GM23338 (cell line): ENCODE data around the gene DDX20. TPM values are rescaled to one million over a fixed set of nuclear protein-coding genes. Genes with fewer than 3 reads are reported as not detected.

Experiments used
- ATAC-seq: fragments of 200-7000 bp; cut with Tn5 transposase; 3 replicates; pipeline ENCODE4 v1.9.1; 2020
- DNase-seq: peaks from one replicate; pipeline ENCODE4 v3.0.0-alpha.2; 2015; ENCODE audit warnings: low spot score
- H2AFZ ChIP-seq: fragments of 200-600 bp; sonication (generic); 2 replicates; pipeline ENCODE4 v1.8.0; 2016; ENCODE audit warnings: antibody characterized with exemption, mild to moderate bottlenecking, moderate library complexity
- H3F3A ChIP-seq: fragments of 200-600 bp; sonication (generic); replicated peaks from 2 replicates; pipeline ENCODE4 v1.8.0; 2017; ENCODE audit warnings: antibody characterized with exemption, mixed run types, low read depth
- H3K27ac ChIP-seq: fragments of 200-600 bp; sonication (generic); 2 replicates; pipeline ENCODE4 v1.6.1; 2016; ENCODE audit warnings: low read depth
- H3K27me3 ChIP-seq: fragments of 200-600 bp; sonication (generic); 2 replicates; pipeline ENCODE4 v1.8.0; 2016; ENCODE audit warnings: mild to moderate bottlenecking, mixed run types, moderate library complexity; ENCODE audit not compliant: insufficient read depth
- H3K36me3 ChIP-seq: fragments of 200-600 bp; sonication (generic); 2 replicates; pipeline ENCODE4 v1.8.0; 2016; ENCODE audit warnings: mild to moderate bottlenecking; ENCODE audit not compliant: insufficient read depth
- H3K4me1 ChIP-seq: fragments of 200-600 bp; sonication (generic); 2 replicates; pipeline ENCODE4 v1.8.0; 2016; ENCODE audit warnings: mild to moderate bottlenecking, moderate library complexity; ENCODE audit not compliant: insufficient read depth
- H3K4me2 ChIP-seq: fragments of 200-600 bp; sonication (generic); 2 replicates; pipeline ENCODE4 v1.7.1; 2017; ENCODE audit warnings: mixed run types
- H3K4me3 ChIP-seq: fragments of 200-600 bp; sonication (generic); 2 replicates; pipeline ENCODE4 v1.6.1; 2016; ENCODE audit warnings: mixed run types
- H3K79me2 ChIP-seq: fragments of 200-600 bp; sonication (generic); replicated peaks from 2 replicates; pipeline ENCODE4 v1.8.0; 2017; ENCODE audit warnings: mild to moderate bottlenecking; ENCODE audit not compliant: insufficient read depth
- H3K9me2 ChIP-seq: fragments of 200-600 bp; sonication (generic); 2 replicates; pipeline ENCODE4 v1.8.0; 2017; ENCODE audit not compliant: insufficient read depth
- H4K20me1 ChIP-seq: fragments of 200-600 bp; sonication (generic); replicated peaks from 2 replicates; pipeline ENCODE4 v1.8.0; 2017; ENCODE audit warnings: mild to moderate bottlenecking; ENCODE audit not compliant: insufficient read depth
- H3K27ac Mint-ChIP-seq: 2 replicates; pipeline ENCODE4 v1.8.0; 2020; ENCODE audit warnings: inconsistent platforms, mild to moderate bottlenecking, moderate library complexity, mixed read lengths
- H3K27me3 Mint-ChIP-seq: 3 replicates; pipeline ENCODE4 v1.8.0; 2022; ENCODE audit warnings: low read depth, mild to moderate bottlenecking, moderate library complexity, mixed read lengths, inconsistent platforms; ENCODE audit not compliant: insufficient read depth, poor library complexity
- H3K36me3 Mint-ChIP-seq: 3 replicates; pipeline ENCODE4 v1.8.0; 2021; ENCODE audit warnings: low read depth, mild to moderate bottlenecking, inconsistent platforms, moderate library complexity, mixed read lengths
- H3K4me1 Mint-ChIP-seq: 3 replicates; pipeline ENCODE4 v1.8.0; 2020; ENCODE audit warnings: mild to moderate bottlenecking, inconsistent platforms, mixed read lengths
- H3K4me3 Mint-ChIP-seq: 3 replicates; pipeline ENCODE4 v1.8.0; 2021; ENCODE audit warnings: moderate library complexity, mild to moderate bottlenecking, inconsistent platforms, mixed read lengths
- H3K9me3 Mint-ChIP-seq: 3 replicates; pipeline ENCODE4 v1.8.0; 2020; ENCODE audit warnings: moderate library complexity, mild to moderate bottlenecking, inconsistent platforms, mixed read lengths
- CREB1 ChIP-seq: fragments of 250-450 bp; sonication (Bioruptor Pico); IDR thresholded peaks from 2 replicates; pipeline ENCODE4 v1.5.0; 2020; ENCODE audit warnings: low read depth, mild to moderate bottlenecking, moderate library complexity
- CTCF ChIP-seq, 2 experiments: fragments of 200-600 bp in 1 of 2; sonication (generic) in 1 of 2; conservative IDR thresholded peaks; 2 replicates each; pipeline versions ENCODE4 v1.5.1 to v1.6.1; 2016 to 2017; ENCODE audit warnings: antibody characterized with exemption in 2 of 2, low read depth in 2 of 2, mild to moderate bottlenecking in 2 of 2, moderate library complexity in 1 of 2
- ETS1 ChIP-seq: IDR thresholded peaks from 2 replicates; pipeline ENCODE4 v1.6.1; 2016; ENCODE audit warnings: antibody characterized with exemption
- EZH2 ChIP-seq: fragments of 200-600 bp; sonication (generic); IDR thresholded peaks from one replicate; pipeline ENCODE4 v1.8.0; 2017; ENCODE audit warnings: antibody characterized with exemption, mild to moderate bottlenecking, low read depth; ENCODE audit not compliant: unreplicated experiment
- JUNB ChIP-seq: IDR thresholded peaks from one replicate; pipeline ENCODE4 v1.6.1; 2016; ENCODE audit warnings: antibody characterized with exemption; ENCODE audit not compliant: unreplicated experiment
- NANOG ChIP-seq: IDR thresholded peaks from 2 replicates; pipeline ENCODE4 v1.6.1; 2016; ENCODE audit warnings: antibody characterized with exemption, borderline replicate concordance
- POLR2AphosphoS5 ChIP-seq: IDR thresholded peaks from 2 replicates; pipeline ENCODE4 v1.6.1; 2016; ENCODE audit warnings: antibody characterized with exemption, low read depth
- REST ChIP-seq: IDR thresholded peaks from one replicate; pipeline ENCODE4 v1.6.1; 2018; ENCODE audit warnings: antibody characterized with exemption; ENCODE audit not compliant: unreplicated experiment
- STAT1 ChIP-seq: IDR thresholded peaks from one replicate; pipeline ENCODE4 v1.6.1; 2016; ENCODE audit warnings: antibody characterized with exemption; ENCODE audit not compliant: unreplicated experiment
- ZNF114 ChIP-seq: fragments of 250-450 bp; sonication (Bioruptor Pico); IDR thresholded peaks from 2 replicates; pipeline ENCODE4 v1.5.0; 2020; ENCODE audit warnings: mild to moderate bottlenecking, moderate library complexity
- ZNF331 ChIP-seq: fragments of 250-450 bp; sonication (Bioruptor Pico); IDR thresholded peaks from 2 replicates; pipeline ENCODE4 v1.5.0; 2020; ENCODE audit warnings: low read depth, mild to moderate bottlenecking, moderate library complexity
- ZNF462 ChIP-seq: fragments of 250-450 bp; sonication (Bioruptor Pico); IDR thresholded peaks from 2 replicates; pipeline ENCODE4 v1.5.0; 2020; ENCODE audit warnings: mild to moderate bottlenecking, moderate library complexity
- polyA plus RNA-seq: library from polyadenylated mRNA; unstranded; fragments of >200 nt; fragmentation: Nextera tagmentation; extraction: Ambion mirVana; gene quantifications from 2 replicates; pipeline ENCODE4 v1.2.1, GENCODE V29; 2016
- total RNA-seq: library from RNA; depleted of rRNA; stranded (reverse); fragments of >200 nt; shearing (Covaris generic); gene quantifications from 2 replicates; pipeline ENCODE4 v1.2.3, GENCODE V29; 2014

DDX20 gene
- total and polyA plus RNA-seq, 2 experiments from 2014 or later: 11.9 to 54.4 TPM

- TF ChIP-seq CTCF (conservative IDR thresholded peaks at IDR 0.05; ENCODE audit: low read depth in 2 of 2) (no peak), CREB1 (CRISPR knock-in tag) (no peak), JUNB (no peak), STAT1 (no peak), REST (no peak), ZNF331 (CRISPR knock-in tag) (no peak), EZH2 (no peak), NANOG (no peak), POLR2AphosphoS5 (no peak), ETS1 (no peak), ZNF114 (CRISPR knock-in tag) (no peak)
Observed at GRCh38 chr1:111795401-111795800, 39.7 kb downstream of the DDX20 start (continued).

- peaks cover 4% of the 10 kb centered on the region; the same call in 1 of the 2 replicates for H3K9me2 ChIP-seq
- no peak overlapping the region for H3K4me3 ChIP-seq
- no peaks in the 10 kb centered on the region for H3K79me2 ChIP-seq
- DNase-seq: no peak
- H3K9me3 Mint-ChIP-seq: no peaks in the 10 kb centered on the region; the same call in 2 of the 3 replicates
- no peak overlapping the region for H3K27ac Mint-ChIP-seq
- no peaks in the 10 kb centered on the region for H3K36me3 Mint-ChIP-seq
- no peaks in the 10 kb centered on the region for H3K4me1 ChIP-seq
- no peak overlapping the region for H3K4me2 ChIP-seq
- H3K27me3 ChIP-seq: no peaks in the 10 kb centered on the region
- H2AFZ ChIP-seq: no peak overlapping the region
- peaks cover 3% of the 10 kb centered on the region for H3K27me3 Mint-ChIP-seq
- H3K4me1 Mint-ChIP-seq: no peaks in the 10 kb centered on the region; the same call in 2 of the 3 replicates
- no peaks in the 10 kb centered on the region for H4K20me1 ChIP-seq
- no peak overlapping the region for H3K4me3 Mint-ChIP-seq
- H3K36me3 ChIP-seq: no peaks in the 10 kb centered on the region
- no peaks in the 10 kb centered on the region for H3F3A ChIP-seq
- no peak overlapping the region for H3K27ac ChIP-seq
- no peak for ATAC-seq
- TF ChIP-seq STAT1 (no peak), ZNF462 (CRISPR knock-in tag) (no peak), ETS1 (no peak), ZNF114 (CRISPR knock-in tag) (no peak)
Observed at GRCh38 chr1:111798580-111798979, 42.9 kb downstream of the DDX20 start.
